HFFc6 (cell line): ENCODE results near the gene LMO1. TPM values are rescaled to one million over a fixed set of nuclear protein-coding genes. Genes with fewer than 3 reads are reported as not detected.
A peak's percentile ranks its signal among the peaks of the same experiment; 100 is the strongest.

Experiments
- DNase-seq: peaks from one replicate; pipeline ENCODE4 v3.0.0-alpha.2; 2018
- H3K27ac Mint-ChIP-seq: 2 replicates; pipeline ENCODE4 v1.8.0; 2020; ENCODE audit warnings: mild to moderate bottlenecking, mixed read lengths
- H3K27me3 Mint-ChIP-seq: 2 replicates; pipeline ENCODE4 v1.8.0; 2021; ENCODE audit warnings: mild to moderate bottlenecking, moderate library complexity, mixed read lengths; ENCODE audit not compliant: insufficient read depth
- H3K36me3 Mint-ChIP-seq: 2 replicates; pipeline ENCODE4 v1.8.0; 2021; ENCODE audit warnings: low read depth, mixed read lengths
- H3K4me1 Mint-ChIP-seq: 2 replicates; pipeline ENCODE4 v1.8.0; 2020; ENCODE audit warnings: low read depth, mixed read lengths
- H3K4me3 Mint-ChIP-seq: 2 replicates; pipeline ENCODE4 v1.8.0; 2020; ENCODE audit warnings: mild to moderate bottlenecking, moderate library complexity, mixed read lengths
- H3K9me3 Mint-ChIP-seq: 2 replicates; pipeline ENCODE4 v1.8.0; 2020; ENCODE audit warnings: mild to moderate bottlenecking, mixed read lengths
- CTCF ChIP-seq: fragments of 200-600 bp; sonication (generic); IDR thresholded peaks from 2 replicates; pipeline ENCODE4 v1.5.0; 2021; ENCODE audit warnings: antibody characterized with exemption, mild to moderate bottlenecking
- total RNA-seq, 6 experiments: library from RNA; stranded (reverse); fragmentation: NEBNext Ultra II Directional; extraction: Animal tissue kit (Norgen Biotek cat#: 25700); gene quantifications; 2 replicates in 1 of 6; 3 replicates in 5 of 6; pipeline ENCODE4 v1.2.3, GENCODE V29; 2021

Gene LMO1
- total RNA-seq, 6 experiments from 2014 or later: not detected

GRCh38 chr11:8213376-8213775 lies 50.3 kb downstream of the LMO1 start:
- Mint-ChIP-seq H3K4me3 (no peak overlapping the region), H3K9me3 (no peaks in the 10 kb centered on the region), H3K36me3 (no peaks in the 10 kb centered on the region), H3K27me3 (peaks cover 41% of the 10 kb centered on the region), H3K4me1 (no peaks in the 10 kb centered on the region), H3K27ac (no peak overlapping the region)
- TF ChIP-seq CTCF: no peak
- DNase-seq: no peak

DNA sequence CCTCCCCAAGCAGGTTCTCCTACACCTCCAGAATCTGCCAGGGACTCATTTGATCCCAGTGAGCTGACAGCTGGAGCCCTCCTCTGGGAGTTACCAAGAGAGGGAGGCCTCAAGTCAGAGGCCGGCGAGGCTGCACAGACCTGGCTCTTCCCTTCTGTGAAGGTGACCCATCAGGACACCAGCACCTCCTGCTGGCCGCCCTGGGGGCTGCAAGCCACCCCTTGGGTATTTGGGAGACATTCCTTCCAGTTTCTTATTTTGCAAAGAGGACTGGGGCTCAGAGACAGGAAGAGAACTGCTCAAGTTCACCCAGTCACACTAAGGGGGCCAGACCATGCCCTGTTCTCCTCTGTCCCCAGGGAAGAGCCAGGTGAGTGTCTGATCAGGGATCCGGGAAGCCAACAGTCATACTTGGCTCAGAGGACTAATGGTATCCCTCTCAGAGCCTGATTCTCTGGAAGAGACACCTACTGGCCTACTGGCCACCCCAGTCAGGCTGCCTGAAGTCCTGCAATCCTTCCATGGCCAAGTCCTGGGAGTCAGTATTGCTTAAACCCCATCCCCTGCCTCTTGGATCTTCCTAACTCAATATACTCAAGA lies 54.4 kb downstream of the LMO1 start:
- H3K27ac Mint-ChIP-seq: no peak overlapping the region
- H3K4me3 Mint-ChIP-seq: no peak overlapping the region
- no peaks in the 10 kb centered on the region for H3K36me3 Mint-ChIP-seq
- TF ChIP-seq CTCF: peak; percentile 65
- peaks cover 15% of the 10 kb centered on the region for H3K27me3 Mint-ChIP-seq
- no peak for DNase-seq
- no peaks in the 10 kb centered on the region for H3K9me3 Mint-ChIP-seq
- peaks cover 11% of the 10 kb centered on the region; the same call in 1 of the 2 replicates for H3K4me1 Mint-ChIP-seq

GRCh38 chr11:8207080-8208000 lies 56.3 kb downstream of the LMO1 start:
- Mint-ChIP-seq H3K36me3 (no peaks in the 10 kb centered on the region), H3K4me3 (no peak overlapping the region), H3K4me1 (peaks cover 11% of the 10 kb centered on the region; the same call in 1 of the 2 replicates), H3K27ac (no peak overlapping the region), H3K27me3 (peaks cover 20% of the 10 kb centered on the region), H3K9me3 (no peaks in the 10 kb centered on the region)
- TF ChIP-seq CTCF: no peak
- DNase-seq: peak; percentile 2

DNA sequence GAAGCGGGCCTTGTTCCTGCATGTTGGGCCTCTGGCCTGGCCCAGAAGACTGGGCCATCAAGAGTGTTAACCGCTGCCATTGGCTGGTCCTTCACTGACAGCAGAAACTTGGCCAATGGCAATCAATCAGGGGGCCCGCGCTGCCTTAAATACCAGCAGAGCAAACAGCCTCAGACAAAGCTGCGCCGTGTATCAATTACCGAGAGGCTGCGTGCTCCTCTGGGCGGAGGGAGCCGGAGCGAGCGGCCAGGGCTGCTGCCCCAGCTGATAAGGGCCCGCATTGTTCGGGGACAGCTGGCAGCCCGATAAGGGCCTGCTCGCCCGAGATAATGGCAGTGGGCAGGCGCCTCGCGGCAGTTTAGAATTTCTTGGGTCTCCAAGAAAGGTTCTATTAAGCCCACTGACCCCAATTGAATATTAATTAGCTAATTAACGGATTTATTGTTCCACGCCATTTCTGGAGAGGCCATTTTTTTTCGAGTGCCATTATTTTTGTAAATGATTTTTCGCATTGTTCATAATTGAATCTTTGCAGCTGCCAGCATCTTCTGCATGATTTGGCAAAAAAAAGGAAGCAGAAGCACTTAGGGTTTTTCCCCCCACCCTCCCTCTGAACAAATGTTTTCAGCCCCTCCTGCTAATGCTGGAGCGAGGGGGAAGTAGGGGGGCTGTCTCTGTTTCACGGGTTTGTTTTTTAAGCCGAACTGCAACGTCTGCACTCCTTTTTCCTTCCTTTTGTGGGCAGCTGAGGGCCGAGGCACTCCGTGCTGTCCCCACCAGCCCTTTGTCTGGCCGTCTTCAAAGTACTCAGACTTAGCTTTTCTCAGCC lies 57.2 kb downstream of the LMO1 start:
- TF ChIP-seq CTCF: no peak
- H3K27ac Mint-ChIP-seq: no peak overlapping the region
- no peaks in the 10 kb centered on the region for H3K36me3 Mint-ChIP-seq
- DNase-seq: no peak
- H3K9me3 Mint-ChIP-seq: no peaks in the 10 kb centered on the region
- peaks cover 17% of the 10 kb centered on the region for H3K27me3 Mint-ChIP-seq
- no peak overlapping the region for H3K4me3 Mint-ChIP-seq
- peaks cover 11% of the 10 kb centered on the region; the same call in 1 of the 2 replicates for H3K4me1 Mint-ChIP-seq

GRCh38 chr11:8205566-8205965 lies 58.1 kb downstream of the LMO1 start:
- Mint-ChIP-seq H3K9me3 (no peaks in the 10 kb centered on the region), H3K27ac (no peak overlapping the region), H3K27me3 (peaks cover 17% of the 10 kb centered on the region), H3K36me3 (no peaks in the 10 kb centered on the region), H3K4me3 (no peak overlapping the region; the same call in 1 of the 2 replicates), H3K4me1 (peaks cover 11% of the 10 kb centered on the region; the same call in 1 of the 2 replicates)
- no peak for DNase-seq
- no peak for TF ChIP-seq CTCF
